Smooth muscle cell of the brain vasculature (primary cell): ENCODE results near the gene SYNJ2.
A peak's percentile ranks its signal among the peaks of the same experiment; 100 is the strongest.

Experiments
- DNase-seq: peaks from one replicate; pipeline ENCODE4 v3.0.0-alpha.2; 2012; ENCODE audit warnings: low read depth, low spot score

The SYNJ2 gene

GRCh38 chr6:158058171-158058651 is 76.5 kb downstream of the SYNJ2 start:
- DNase-seq: no peak

GRCh38 chr6:158059108-158059507 is 77.4 kb downstream of the SYNJ2 start:
- no peak for DNase-seq

DNA sequence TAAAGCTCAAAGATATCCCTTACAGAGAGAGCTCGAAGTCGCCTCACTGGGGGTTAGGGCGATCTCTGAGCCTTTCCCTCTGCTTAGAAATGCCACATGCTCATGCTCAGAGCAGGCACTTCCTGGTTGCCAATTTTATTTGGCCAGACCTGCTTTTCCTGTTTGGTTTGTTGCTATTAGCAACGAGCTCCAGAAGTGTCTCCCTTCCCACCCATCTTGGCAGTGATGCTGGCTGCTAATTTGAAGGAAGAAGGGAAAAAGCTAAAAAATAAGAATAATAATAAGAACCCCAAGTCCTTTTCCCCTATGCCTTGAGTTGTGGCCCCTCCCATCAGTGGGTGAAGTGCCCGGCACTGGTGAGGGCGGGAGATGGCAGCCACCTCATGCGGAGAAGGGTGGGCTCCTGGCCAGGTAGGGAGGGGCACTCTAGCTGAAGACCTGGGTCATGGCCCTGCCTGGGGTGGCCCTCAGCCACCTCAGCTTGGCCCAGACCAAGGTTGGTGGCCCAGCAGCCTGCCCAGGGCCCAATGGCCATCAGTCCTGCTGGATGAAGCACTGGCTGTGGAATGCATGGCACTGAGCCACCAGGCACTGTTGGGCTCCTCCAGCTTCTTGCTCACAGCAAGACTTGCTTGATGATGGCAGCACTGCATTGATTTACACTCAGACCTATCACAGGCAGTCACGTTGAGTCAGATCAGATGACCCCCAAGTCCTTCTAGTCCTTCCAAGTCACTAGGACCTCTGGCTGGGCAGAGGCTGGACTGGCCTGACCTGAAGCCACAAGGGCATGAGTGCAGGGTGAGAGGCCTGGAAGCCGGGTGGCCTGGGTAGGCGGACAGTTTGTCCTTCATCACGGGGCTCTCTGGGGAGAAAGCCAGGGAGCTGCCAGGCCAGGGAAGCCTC is 79.0 kb downstream of the SYNJ2 start:
- DNase-seq: no peak

GRCh38 chr6:158061361-158061708 is 79.7 kb downstream of the SYNJ2 start:
- DNase-seq: no peak

- peak; percentile 62 for DNase-seq
These were observed 80.2 kb downstream of the SYNJ2 start for GRCh38 chr6:158061709-158062461.

GRCh38 chr6:158063736-158064135 is 82.1 kb downstream of the SYNJ2 start:
- no peak for DNase-seq

DNA sequence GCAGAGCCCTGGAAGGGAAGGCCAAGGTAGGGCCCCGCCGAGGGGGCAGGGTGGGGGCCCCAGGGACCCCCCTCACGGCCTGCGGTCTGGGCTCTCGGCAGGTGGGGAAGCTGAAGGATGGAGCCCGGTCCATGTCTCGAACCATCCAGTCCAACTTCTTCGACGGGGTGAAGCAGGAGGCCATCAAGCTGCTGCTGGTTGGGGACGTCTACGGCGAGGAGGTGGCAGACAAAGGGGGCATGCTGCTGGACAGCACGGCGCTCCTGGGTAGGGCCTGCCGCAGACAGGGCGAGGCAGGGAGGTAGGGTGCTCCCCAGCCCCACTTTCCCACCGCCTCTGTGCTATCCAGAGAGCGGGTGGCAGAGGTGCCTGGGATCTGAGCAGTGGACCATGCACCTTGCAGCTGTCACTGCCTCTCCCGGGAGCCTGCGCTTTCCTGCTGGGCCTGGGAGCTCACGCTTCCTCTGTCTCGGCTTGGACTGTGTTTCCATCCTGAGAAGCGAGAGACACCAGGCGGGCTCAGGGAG is 83.1 kb downstream of the SYNJ2 start:
- no peak for DNase-seq

GRCh38 chr6:158066136-158066781 is 84.6 kb downstream of the SYNJ2 start:
- no peak for DNase-seq

- DNase-seq: no peak
These were observed 85.9 kb downstream of the SYNJ2 start for GRCh38 chr6:158067436-158068015.

DNA sequence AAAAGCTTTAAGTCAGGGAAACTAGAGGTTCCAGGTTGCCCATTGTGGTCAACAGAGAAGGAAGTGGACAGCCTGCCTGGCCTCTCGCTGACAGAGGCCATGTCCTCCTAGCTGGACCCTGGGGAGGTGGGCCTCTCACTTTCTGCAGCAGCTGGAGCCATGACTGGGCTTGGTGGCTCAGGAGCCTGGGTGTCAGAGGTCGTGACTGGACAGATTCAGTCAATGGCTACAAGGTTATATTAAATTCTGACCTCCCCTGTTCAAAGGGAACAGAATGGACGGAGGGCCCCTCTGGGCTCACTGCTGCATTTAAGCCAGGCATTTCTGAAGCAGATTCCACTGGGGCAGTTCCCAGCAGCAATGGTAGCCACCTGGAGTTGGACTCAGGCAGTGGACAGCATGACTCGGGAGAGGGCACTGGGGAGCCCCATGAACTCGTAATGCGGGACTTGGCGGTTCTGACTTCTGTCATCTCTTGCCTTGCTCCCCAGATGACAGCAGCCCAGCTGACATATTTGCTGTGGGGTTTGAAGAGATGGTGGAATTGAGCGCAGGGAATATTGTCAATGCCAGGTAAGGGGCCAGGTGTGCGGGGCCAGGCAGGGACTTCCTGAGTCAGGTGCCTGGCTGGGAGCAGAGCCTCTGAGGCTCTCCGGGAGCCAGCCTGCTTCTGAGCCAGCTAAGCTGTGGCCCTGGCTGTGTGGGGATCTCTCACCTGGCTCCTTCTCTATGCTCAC is 86.7 kb downstream of the SYNJ2 start:
- DNase-seq: no peak

GRCh38 chr6:158068893-158069799 is 87.5 kb downstream of the SYNJ2 start:
- DNase-seq: peak; percentile 74

DNA sequence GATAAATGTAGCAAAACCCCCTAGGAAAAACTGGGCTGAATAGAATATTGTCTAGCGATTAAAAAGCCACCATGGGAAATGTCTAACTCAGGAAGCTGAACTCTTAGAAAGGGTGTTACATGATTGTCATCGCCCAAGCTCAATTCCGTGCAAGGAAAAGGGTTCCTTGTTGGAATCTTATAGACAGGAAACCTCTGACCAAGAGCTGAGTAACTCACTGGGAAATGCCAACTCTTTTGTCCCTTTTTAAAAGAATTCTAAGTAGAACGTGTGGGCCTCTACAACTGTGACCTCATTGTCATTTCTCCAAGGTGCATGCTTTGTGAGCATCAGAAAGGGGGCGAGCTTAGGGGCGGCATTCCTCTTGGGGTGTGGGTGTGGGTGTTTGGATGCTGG is 88.1 kb downstream of the SYNJ2 start:
- DNase-seq: no peak

DNA sequence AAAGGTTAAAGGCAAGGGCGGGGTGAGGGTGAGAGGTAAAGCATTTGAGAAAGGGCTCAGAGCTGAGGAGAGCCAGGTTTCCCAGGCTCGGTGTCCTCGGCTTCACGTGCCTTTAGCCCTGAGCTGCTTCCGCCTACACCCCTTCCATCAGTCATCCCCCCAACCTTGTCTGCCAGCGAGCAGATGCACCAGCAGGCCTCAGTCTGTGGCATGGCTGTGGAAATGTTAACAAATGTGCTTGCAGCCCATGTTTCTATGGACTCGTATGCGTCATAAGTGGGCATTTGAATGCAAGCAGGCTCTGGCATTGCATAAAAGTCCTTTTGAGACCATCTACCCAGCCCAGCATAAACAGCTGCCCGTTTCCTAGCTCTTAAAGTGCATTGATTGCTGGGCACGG is 88.8 kb downstream of the SYNJ2 start:
- no peak for DNase-seq

DNA sequence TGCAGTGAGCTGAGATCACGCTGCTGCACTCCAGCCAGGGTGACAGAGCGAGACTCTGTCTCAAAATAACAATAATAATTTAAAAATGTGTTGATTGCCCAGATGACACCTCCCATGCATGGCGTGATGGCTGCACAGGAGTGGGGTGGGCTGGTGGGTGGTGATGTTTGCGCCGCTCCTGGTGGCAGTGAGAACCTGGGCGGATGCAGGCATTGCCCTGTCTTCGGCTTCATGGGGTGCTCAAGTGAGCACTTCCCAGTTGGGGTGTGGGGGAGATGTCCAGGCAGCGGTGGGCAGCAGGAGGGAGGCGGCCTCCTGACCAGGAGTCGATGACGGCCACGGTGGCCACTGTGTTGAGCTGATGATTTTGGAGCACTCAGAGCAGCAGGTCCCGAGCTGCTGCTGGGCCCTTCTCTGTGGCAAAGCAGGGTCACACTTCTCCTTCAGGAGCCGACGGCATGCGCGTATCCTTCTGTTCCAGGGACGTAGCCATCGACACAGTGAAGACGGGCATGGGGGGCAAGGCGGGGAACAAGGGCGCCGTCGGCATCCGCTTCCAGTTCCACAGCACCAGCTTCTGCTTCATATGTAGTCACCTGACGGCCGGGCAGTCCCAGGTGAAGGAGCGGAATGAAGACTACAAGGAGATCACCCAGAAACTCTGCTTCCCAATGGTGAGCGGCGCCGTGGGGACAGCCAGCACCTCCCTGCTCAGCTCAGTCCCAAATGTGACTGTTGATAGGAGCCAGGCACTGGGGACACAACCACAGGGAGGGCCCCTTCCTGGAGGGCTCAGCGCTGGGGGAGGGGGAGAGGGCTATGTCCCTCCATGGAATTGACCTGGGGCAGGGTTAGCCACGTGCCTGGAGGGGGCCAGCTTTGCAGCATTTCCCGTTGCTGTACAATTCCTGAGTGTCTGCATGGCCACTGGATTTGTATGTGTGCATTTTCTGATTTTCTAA is 89.7 kb downstream of the SYNJ2 start:
- DNase-seq: no peak

GRCh38 chr6:158072083-158072721 is 90.5 kb downstream of the SYNJ2 start:
- DNase-seq: peak; percentile 49

GRCh38 chr6:158073776-158074175 is 92.1 kb downstream of the SYNJ2 start:
- no peak for DNase-seq

GRCh38 chr6:158076548-158076947 is 94.9 kb downstream of the SYNJ2 start:
- DNase-seq: no peak

GRCh38 chr6:158077676-158078075 is 96.0 kb downstream of the SYNJ2 start:
- no peak for DNase-seq
